Brain microvascular endothelial cell (primary cell): Measurements from ENCODE around the gene GLT6D1.

Source experiments
- DNase-seq: peaks from one replicate; pipeline ENCODE4 v3.0.0-alpha.2; 2020
- H3K27ac ChIP-seq: fragments of 250-450 bp; sonication (Bioruptor Pico); 2 replicates; pipeline ENCODE4 v1.5.1; 2020; ENCODE audit warnings: mild to moderate bottlenecking, moderate library complexity
- H3K27me3 ChIP-seq: fragments of 250-450 bp; sonication (Bioruptor Pico); replicated peaks from 2 replicates; pipeline ENCODE4 v1.5.1; 2020; ENCODE audit warnings: mild to moderate bottlenecking
- H3K36me3 ChIP-seq: fragments of 250-450 bp; sonication (Bioruptor Pico); replicated peaks from 2 replicates; pipeline ENCODE4 v1.5.1; 2020; ENCODE audit warnings: mild to moderate bottlenecking
- H3K4me3 ChIP-seq: 2 replicates; pipeline ENCODE4 v1.5.1; 2011; ENCODE audit warnings: low read depth, mild to moderate bottlenecking, control low read depth, low read length, moderate library complexity
- CTCF ChIP-seq: IDR thresholded peaks from 2 replicates; pipeline ENCODE4 v1.5.1; 2011; ENCODE audit warnings: low read depth, mild to moderate bottlenecking, moderate library complexity, low read length, control low read depth, inconsistent platforms; ENCODE audit errors: missing control alignments
- in situ Hi-C: cut with HindIII; loops from 2 replicates; pipeline ENCODE4 v1.10.0; 2017; ENCODE audit warnings: low sequenced_read_pairs, low pct_ligation_motif_present

Gene GLT6D1

DNA sequence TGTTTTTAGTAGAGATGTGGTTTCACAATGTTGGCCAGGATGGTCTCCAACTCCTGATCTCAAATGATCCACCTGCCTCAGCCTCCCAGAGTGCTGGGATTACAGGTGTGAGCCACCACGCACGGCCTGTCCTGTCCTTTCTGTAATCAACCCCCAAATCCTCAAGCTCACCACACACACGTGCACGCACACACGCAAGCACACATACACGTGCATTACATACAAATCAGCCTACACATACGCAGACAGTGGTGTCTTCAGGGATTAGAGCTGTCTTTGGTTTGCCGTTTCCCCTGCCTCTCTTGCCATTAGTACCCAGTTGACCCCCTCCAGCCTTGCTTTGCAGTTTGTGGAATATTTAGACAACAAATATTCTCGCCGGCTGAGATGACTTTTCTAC lies 6.5 kb downstream of the GLT6D1 start:
- in situ Hi-C loops = no loop called here
- H3K27me3 ChIP-seq = no peaks in the 10 kb centered on the region
- no peak for DNase-seq
- no peak overlapping the region for H3K27ac ChIP-seq
- no peaks in the 10 kb centered on the region for H3K36me3 ChIP-seq
- H3K4me3 ChIP-seq = no peak overlapping the region
- TF ChIP-seq CTCF = no peak

GRCh38 chr9:135624282-135624681 lies 15.1 kb downstream of the GLT6D1 start:
- TF ChIP-seq CTCF = no peak
- no peak for DNase-seq
- Histone ChIP-seq H3K27me3 (no peaks in the 10 kb centered on the region), H3K4me3 (no peak overlapping the region), H3K36me3 (no peaks in the 10 kb centered on the region), H3K27ac (no peak overlapping the region)
- in situ Hi-C loops = no loop called here

GRCh38 chr9:135622415-135623020 lies 16.8 kb downstream of the GLT6D1 start:
- no peak for TF ChIP-seq CTCF
- H3K36me3 ChIP-seq = no peaks in the 10 kb centered on the region
- no peak overlapping the region for H3K27ac ChIP-seq
- in situ Hi-C loops = no loop called here
- no peak overlapping the region for H3K4me3 ChIP-seq
- no peaks in the 10 kb centered on the region for H3K27me3 ChIP-seq
- DNase-seq = no peak

DNA sequence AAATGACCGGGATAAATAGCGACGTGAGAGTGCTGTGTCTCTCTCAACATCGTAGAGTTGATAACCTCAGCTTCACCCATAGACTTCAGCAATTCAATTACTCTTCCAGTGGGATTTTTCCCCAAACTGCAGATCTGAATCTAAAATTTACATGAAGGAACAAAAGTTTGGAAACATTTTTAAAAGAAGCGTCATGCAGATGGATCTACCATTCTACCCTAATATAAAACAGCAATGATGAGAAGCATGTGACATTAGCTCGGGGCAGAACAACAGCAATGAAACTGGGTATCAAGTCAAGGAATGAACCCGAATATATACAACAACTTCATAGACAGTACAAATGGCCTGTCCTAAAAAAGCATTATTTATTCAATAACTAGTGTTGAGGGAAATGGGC lies 18.8 kb downstream of the GLT6D1 start:
- DNase-seq = no peak
- Histone ChIP-seq H3K36me3 (no peaks in the 10 kb centered on the region), H3K27ac (no peak overlapping the region), H3K27me3 (no peaks in the 10 kb centered on the region), H3K4me3 (no peak overlapping the region)
- in situ Hi-C loops = no loop called here
- no peak for TF ChIP-seq CTCF

DNA sequence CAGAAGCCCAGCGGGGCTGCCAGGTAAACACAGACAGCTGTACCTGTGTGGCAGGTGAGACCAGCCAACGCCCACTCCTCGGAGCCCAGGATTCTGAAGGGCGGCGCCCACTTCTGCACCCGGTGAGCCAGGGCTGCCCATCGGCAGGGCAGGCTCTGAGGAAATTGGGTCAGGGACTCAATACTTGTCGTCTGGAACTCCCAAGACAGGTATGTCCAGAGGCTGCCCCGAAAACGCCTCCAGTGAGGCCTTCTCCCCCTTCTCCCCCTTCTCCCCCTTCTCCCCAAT lies 19.8 kb downstream of the GLT6D1 start:
- H3K36me3 ChIP-seq = no peaks in the 10 kb centered on the region
- DNase-seq = no peak
- H3K27ac ChIP-seq = no peak overlapping the region
- no peak for TF ChIP-seq CTCF
- H3K4me3 ChIP-seq = no peak overlapping the region
- no peaks in the 10 kb centered on the region for H3K27me3 ChIP-seq
- in situ Hi-C loops = no loop called here

- TF ChIP-seq CTCF = no peak
- no peak for DNase-seq
- in situ Hi-C loops = no loop called here
- H3K4me3 ChIP-seq = no peak overlapping the region
- H3K36me3 ChIP-seq = no peaks in the 10 kb centered on the region
- no peaks in the 10 kb centered on the region for H3K27me3 ChIP-seq
- H3K27ac ChIP-seq = no peak overlapping the region
These were observed 20.3 kb downstream of the GLT6D1 start for GRCh38 chr9:135618866-135619598.
